HCT116 (cell line): ENCODE results near the gene TMEM132E.

Experiments
- CEBPB ChIP-seq: IDR thresholded peaks from 2 replicates; pipeline ENCODE4 v1.6.1; 2012; ENCODE audit warnings: low read depth
- EZH2 ChIP-seq: fragments of 200-600 bp; sonication (generic); IDR thresholded peaks from 2 replicates; pipeline ENCODE4 v1.6.1; 2017; ENCODE audit warnings: antibody characterized with exemption, mixed run types
- FOSL1 ChIP-seq: IDR thresholded peaks from 2 replicates; pipeline ENCODE4 v1.6.1; 2012; ENCODE audit warnings: low read depth
- POLR2A ChIP-seq: IDR thresholded peaks from 2 replicates; pipeline ENCODE4 v1.7.0; 2011; ENCODE audit warnings: borderline replicate concordance; ENCODE audit not compliant: insufficient read depth, insufficient read length; ENCODE audit errors: extremely low read depth
- POLR2AphosphoS5 ChIP-seq: IDR thresholded peaks from 2 replicates; pipeline ENCODE4 v1.6.1; 2011; ENCODE audit warnings: mild to moderate bottlenecking, low read depth, low read length, moderate library complexity
- RAD21 ChIP-seq: IDR thresholded peaks from 2 replicates; pipeline ENCODE4 v1.6.1; 2012; ENCODE audit warnings: low read depth, mild to moderate bottlenecking
- SIN3A ChIP-seq: IDR thresholded peaks from 2 replicates; pipeline ENCODE4 v1.6.1; 2012; ENCODE audit warnings: low read depth
- YY1 ChIP-seq: IDR thresholded peaks from 2 replicates; pipeline ENCODE4 v1.6.1; 2011; ENCODE audit warnings: low read length, low read depth, moderate library complexity, mild to moderate bottlenecking; ENCODE audit not compliant: insufficient replicate concordance; ENCODE audit errors: extremely low read depth
- ZNF274 ChIP-seq: fragments of 200-500 bp; sonication (Bioruptor generic); IDR thresholded peaks from 2 replicates; pipeline ENCODE4 v1.6.1; 2014; ENCODE audit warnings: mild to moderate bottlenecking, low read depth, low read length, inconsistent platforms
- TF ChIP-seq, protein P1 (sequence below), 3 experiments: fragments of 200-600 bp in 1 of 3; sonication (generic) in 1 of 3; IDR thresholded peaks in 2 of 3; conservative IDR thresholded peaks in 1 of 3; 2 replicates each; pipeline ENCODE4 v1.5.1; 2012 to 2017; ENCODE audit warnings: low read depth in 2 of 3, low read length in 2 of 3, antibody characterized with exemption in 1 of 3, borderline replicate concordance in 1 of 3, control low read depth in 1 of 3, mild to moderate bottlenecking in 1 of 3, mixed read lengths in 1 of 3, mixed run types in 1 of 3, moderate library complexity in 1 of 3; ENCODE audit not compliant: insufficient read depth in 1 of 3
- TF ChIP-seq, protein P2 (sequence below): IDR thresholded peaks from 2 replicates; pipeline ENCODE4 v1.6.1; 2012; ENCODE audit warnings: low read depth
- TF ChIP-seq, protein P3 (sequence below): IDR thresholded peaks from 2 replicates; pipeline ENCODE4 v1.6.1; 2011; ENCODE audit warnings: mild to moderate bottlenecking, low read length, moderate library complexity; ENCODE audit not compliant: insufficient replicate concordance; ENCODE audit errors: extremely low read depth

DNA sequence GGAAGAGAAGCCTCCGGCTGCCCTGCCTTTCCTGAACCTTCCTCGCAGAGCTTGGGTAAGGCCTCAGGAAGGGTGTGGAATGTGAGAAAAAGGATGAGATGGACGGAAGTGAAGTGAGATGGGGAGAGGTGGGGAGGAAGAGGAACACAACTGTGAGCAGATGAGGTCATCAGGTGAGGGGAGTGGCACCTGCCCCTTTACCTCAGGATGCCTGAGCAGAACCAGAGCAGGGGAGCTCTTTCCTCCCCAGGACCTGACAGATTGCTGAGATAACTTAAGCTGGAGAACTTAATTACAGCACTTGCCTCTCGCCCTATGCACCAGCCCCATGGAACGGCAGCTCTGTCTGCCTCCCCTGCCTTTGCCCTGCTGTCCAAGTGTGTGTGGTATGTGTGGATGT is 29.8 kb downstream of the TMEM132E start:
- TF ChIP-seq, protein P1, sequence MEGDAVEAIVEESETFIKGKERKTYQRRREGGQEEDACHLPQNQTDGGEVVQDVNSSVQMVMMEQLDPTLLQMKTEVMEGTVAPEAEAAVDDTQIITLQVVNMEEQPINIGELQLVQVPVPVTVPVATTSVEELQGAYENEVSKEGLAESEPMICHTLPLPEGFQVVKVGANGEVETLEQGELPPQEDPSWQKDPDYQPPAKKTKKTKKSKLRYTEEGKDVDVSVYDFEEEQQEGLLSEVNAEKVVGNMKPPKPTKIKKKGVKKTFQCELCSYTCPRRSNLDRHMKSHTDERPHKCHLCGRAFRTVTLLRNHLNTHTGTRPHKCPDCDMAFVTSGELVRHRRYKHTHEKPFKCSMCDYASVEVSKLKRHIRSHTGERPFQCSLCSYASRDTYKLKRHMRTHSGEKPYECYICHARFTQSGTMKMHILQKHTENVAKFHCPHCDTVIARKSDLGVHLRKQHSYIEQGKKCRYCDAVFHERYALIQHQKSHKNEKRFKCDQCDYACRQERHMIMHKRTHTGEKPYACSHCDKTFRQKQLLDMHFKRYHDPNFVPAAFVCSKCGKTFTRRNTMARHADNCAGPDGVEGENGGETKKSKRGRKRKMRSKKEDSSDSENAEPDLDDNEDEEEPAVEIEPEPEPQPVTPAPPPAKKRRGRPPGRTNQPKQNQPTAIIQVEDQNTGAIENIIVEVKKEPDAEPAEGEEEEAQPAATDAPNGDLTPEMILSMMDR (IDR thresholded peaks at IDR 0.05 in 2 of 3, conservative IDR thresholded peaks at IDR 0.05 in 1 of 3; ENCODE audit: borderline replicate concordance in 1 of 3, insufficient read depth in 1 of 3, low read depth in 2 of 3, low read length in 2 of 3) = no peak
- no peak for TF ChIP-seq POLR2A
- TF ChIP-seq, protein P2, sequence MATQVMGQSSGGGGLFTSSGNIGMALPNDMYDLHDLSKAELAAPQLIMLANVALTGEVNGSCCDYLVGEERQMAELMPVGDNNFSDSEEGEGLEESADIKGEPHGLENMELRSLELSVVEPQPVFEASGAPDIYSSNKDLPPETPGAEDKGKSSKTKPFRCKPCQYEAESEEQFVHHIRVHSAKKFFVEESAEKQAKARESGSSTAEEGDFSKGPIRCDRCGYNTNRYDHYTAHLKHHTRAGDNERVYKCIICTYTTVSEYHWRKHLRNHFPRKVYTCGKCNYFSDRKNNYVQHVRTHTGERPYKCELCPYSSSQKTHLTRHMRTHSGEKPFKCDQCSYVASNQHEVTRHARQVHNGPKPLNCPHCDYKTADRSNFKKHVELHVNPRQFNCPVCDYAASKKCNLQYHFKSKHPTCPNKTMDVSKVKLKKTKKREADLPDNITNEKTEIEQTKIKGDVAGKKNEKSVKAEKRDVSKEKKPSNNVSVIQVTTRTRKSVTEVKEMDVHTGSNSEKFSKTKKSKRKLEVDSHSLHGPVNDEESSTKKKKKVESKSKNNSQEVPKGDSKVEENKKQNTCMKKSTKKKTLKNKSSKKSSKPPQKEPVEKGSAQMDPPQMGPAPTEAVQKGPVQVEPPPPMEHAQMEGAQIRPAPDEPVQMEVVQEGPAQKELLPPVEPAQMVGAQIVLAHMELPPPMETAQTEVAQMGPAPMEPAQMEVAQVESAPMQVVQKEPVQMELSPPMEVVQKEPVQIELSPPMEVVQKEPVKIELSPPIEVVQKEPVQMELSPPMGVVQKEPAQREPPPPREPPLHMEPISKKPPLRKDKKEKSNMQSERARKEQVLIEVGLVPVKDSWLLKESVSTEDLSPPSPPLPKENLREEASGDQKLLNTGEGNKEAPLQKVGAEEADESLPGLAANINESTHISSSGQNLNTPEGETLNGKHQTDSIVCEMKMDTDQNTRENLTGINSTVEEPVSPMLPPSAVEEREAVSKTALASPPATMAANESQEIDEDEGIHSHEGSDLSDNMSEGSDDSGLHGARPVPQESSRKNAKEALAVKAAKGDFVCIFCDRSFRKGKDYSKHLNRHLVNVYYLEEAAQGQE = no peak
- TF ChIP-seq YY1 = no peak
- TF ChIP-seq, protein P3, sequence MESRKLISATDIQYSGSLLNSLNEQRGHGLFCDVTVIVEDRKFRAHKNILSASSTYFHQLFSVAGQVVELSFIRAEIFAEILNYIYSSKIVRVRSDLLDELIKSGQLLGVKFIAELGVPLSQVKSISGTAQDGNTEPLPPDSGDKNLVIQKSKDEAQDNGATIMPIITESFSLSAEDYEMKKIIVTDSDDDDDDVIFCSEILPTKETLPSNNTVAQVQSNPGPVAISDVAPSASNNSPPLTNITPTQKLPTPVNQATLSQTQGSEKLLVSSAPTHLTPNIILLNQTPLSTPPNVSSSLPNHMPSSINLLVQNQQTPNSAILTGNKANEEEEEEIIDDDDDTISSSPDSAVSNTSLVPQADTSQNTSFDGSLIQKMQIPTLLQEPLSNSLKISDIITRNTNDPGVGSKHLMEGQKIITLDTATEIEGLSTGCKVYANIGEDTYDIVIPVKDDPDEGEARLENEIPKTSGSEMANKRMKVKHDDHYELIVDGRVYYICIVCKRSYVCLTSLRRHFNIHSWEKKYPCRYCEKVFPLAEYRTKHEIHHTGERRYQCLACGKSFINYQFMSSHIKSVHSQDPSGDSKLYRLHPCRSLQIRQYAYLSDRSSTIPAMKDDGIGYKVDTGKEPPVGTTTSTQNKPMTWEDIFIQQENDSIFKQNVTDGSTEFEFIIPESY = no peak
- TF ChIP-seq SIN3A = no peak
- no peak for TF ChIP-seq ZNF274
- TF ChIP-seq EZH2 = no peak
- no peak for TF ChIP-seq FOSL1
- TF ChIP-seq CEBPB = no peak
- no peak for TF ChIP-seq POLR2AphosphoS5
- no peak for TF ChIP-seq RAD21
